Osteoblast (primary cell): ENCODE data around the gene ARHGAP44. TPM values are rescaled to one million over a fixed set of nuclear protein-coding genes. Genes with fewer than 3 reads are reported as not detected.
"Not testable (repeated sequence)": the region's sequence is repeated elsewhere in the genome, so short reads cannot be mapped to it uniquely, and the experiment has no call there.

Experiments used
- DNase-seq: peaks from one replicate; pipeline ENCODE4 v3.0.0; 2011; ENCODE audit warnings: low spot score, mixed read lengths; ENCODE audit not compliant: insufficient read length; ENCODE audit errors: missing footprints
- H2AFZ ChIP-seq: 2 replicates; pipeline ENCODE4 v1.6.0; 2011; ENCODE audit warnings: mild to moderate bottlenecking, low read length
- H3K27ac ChIP-seq: 2 replicates; pipeline ENCODE4 v1.5.1; 2011; ENCODE audit warnings: mild to moderate bottlenecking, low read depth, low read length, moderate library complexity
- H3K27me3 ChIP-seq: 2 replicates; pipeline ENCODE4 v1.6.0; 2012; ENCODE audit warnings: mild to moderate bottlenecking, control low read depth, inconsistent platforms, low read length, moderate library complexity; ENCODE audit not compliant: insufficient read depth
- H3K36me3 ChIP-seq: 2 replicates; pipeline ENCODE4 v1.5.1; 2011; ENCODE audit warnings: mild to moderate bottlenecking, low read length, control low read depth, moderate library complexity; ENCODE audit not compliant: insufficient read depth
- H3K4me1 ChIP-seq: 2 replicates; pipeline ENCODE4 v1.5.1; 2011; ENCODE audit warnings: mild to moderate bottlenecking, low read length, control low read depth, moderate library complexity; ENCODE audit not compliant: insufficient read depth
- H3K4me2 ChIP-seq: 2 replicates; pipeline ENCODE4 v1.6.0; 2011; ENCODE audit warnings: mild to moderate bottlenecking, low read length; ENCODE audit not compliant: insufficient read depth
- H3K4me3 ChIP-seq: fragments of 200-600 bp; sonication (generic); 3 replicates; pipeline ENCODE4 v1.5.1; 2012; ENCODE audit warnings: mild to moderate bottlenecking, low read length, inconsistent platforms; ENCODE audit not compliant: insufficient read depth
- H3K79me2 ChIP-seq: 2 replicates; pipeline ENCODE4 v1.6.0; 2012; ENCODE audit warnings: mild to moderate bottlenecking, low read length, control low read depth, inconsistent platforms; ENCODE audit not compliant: insufficient read depth
- H3K9me3 ChIP-seq: 2 replicates; pipeline ENCODE4 v1.5.1; 2011; ENCODE audit warnings: low read depth, low read length, control low read depth
- H4K20me1 ChIP-seq: 2 replicates; pipeline ENCODE4 v1.6.0; 2012; ENCODE audit warnings: mild to moderate bottlenecking, low read length, control low read depth; ENCODE audit not compliant: insufficient read depth
- CTCF ChIP-seq: IDR thresholded peaks from 2 replicates; pipeline ENCODE4 v1.5.1; 2011; ENCODE audit warnings: mild to moderate bottlenecking, low read depth, low read length, moderate library complexity; ENCODE audit errors: extremely low read depth
- total RNA-seq: library from RNA; depleted of rRNA; stranded (reverse); fragments of >200 nt; gene quantifications from 2 replicates; pipeline ENCODE4 v1.2.3, GENCODE V29; 2012

ARHGAP44 gene
- total RNA-seq, 1 donor, result 4.3 TPM

- no peak for DNase-seq
- Histone ChIP-seq H3K36me3 (no peaks in the 10 kb centered on the region), H3K9me3 (no peaks in the 10 kb centered on the region)
These were observed 78.4 kb downstream of the ARHGAP44 start for GRCh38 chr17:12867726-12868125.

GRCh38 chr17:12873415-12874125, 84.3 kb downstream of the ARHGAP44 start:
- not testable (repeated sequence) for H3K36me3 ChIP-seq, H3K79me2 ChIP-seq, H3K27ac ChIP-seq, H3K4me2 ChIP-seq, H4K20me1 ChIP-seq, H3K27me3 ChIP-seq, H3K4me3 ChIP-seq, H3K9me3 ChIP-seq, H3K4me1 ChIP-seq, DNase-seq, H2AFZ ChIP-seq

More at GRCh38 chr17:12867726-12868125, 78.4 kb downstream of the ARHGAP44 start:
- no peak for TF ChIP-seq CTCF
- Histone ChIP-seq H3K4me2 (no peak overlapping the region), H4K20me1 (no peaks in the 10 kb centered on the region), H2AFZ (no peak overlapping the region), H3K4me3 (no peak overlapping the region), H3K27me3 (no peaks in the 10 kb centered on the region), H3K27ac (no peak overlapping the region), H3K79me2 (no peaks in the 10 kb centered on the region), H3K4me1 (no peaks in the 10 kb centered on the region)

GRCh38 chr17:12877953-12878669, 88.8 kb downstream of the ARHGAP44 start:
- Histone ChIP-seq H3K79me2 (no peaks in the 10 kb centered on the region), H3K27ac (no peak overlapping the region), H3K4me2 (no peak overlapping the region), H3K9me3 (no peaks in the 10 kb centered on the region), H3K4me1 (no peaks in the 10 kb centered on the region), H4K20me1 (no peaks in the 10 kb centered on the region), H2AFZ (no peak overlapping the region), H3K36me3 (no peaks in the 10 kb centered on the region), H3K4me3 (no peak overlapping the region), H3K27me3 (no peaks in the 10 kb centered on the region)
- no peak for TF ChIP-seq CTCF
- DNase-seq, result no peak

- H3K9me3 ChIP-seq, DNase-seq, H3K36me3 ChIP-seq, H3K4me3 ChIP-seq, H3K4me2 ChIP-seq, H4K20me1 ChIP-seq, H3K27me3 ChIP-seq, H3K79me2 ChIP-seq, H3K4me1 ChIP-seq, H3K27ac ChIP-seq, H2AFZ ChIP-seq: not testable (repeated sequence)
These were observed 89.8 kb downstream of the ARHGAP44 start for GRCh38 chr17:12879096-12879495.

- Histone ChIP-seq H3K9me3 (no peaks in the 10 kb centered on the region), H4K20me1 (no peaks in the 10 kb centered on the region), H3K27ac (no peak overlapping the region), H3K79me2 (no peaks in the 10 kb centered on the region), H3K36me3 (no peaks in the 10 kb centered on the region), H3K4me1 (no peaks in the 10 kb centered on the region), H3K4me3 (no peak overlapping the region), H3K27me3 (no peaks in the 10 kb centered on the region), H3K4me2 (no peak overlapping the region), H2AFZ (no peak overlapping the region)
- DNase-seq, result no peak
- no peak for TF ChIP-seq CTCF
These were observed 94.2 kb downstream of the ARHGAP44 start for GRCh38 chr17:12883472-12883871.
